Adrenal gland (tissue), 12 donors: ENCODE results near the gene MAGI2. TPM values are rescaled to one million over a fixed set of nuclear protein-coding genes. Genes with fewer than 3 reads are reported as not detected.

Source experiments
- DNase-seq, 7 donors: peaks; one replicate each; pipeline ENCODE4 v3.0.0-alpha.2; 2019 to 2020
- H3K27ac ChIP-seq, 5 donors: fragments of 200-600 bp; sonication (generic) in 4 of 5; 1 replicate in 3 of 5; 2 replicates in 2 of 5; pipeline versions ENCODE4 v1.5.1 to v1.8.0; 2016 to 2020; ENCODE audit warnings: mild to moderate bottlenecking in 1 of 5
- H3K27me3 ChIP-seq: fragments of 200-600 bp; 2 replicates; pipeline ENCODE4 v1.8.0; 2021
- H3K36me3 ChIP-seq, 2 donors: fragments of 200-600 bp; replicated peaks in 1 of 2; 1 replicate in 1 of 2; 2 replicates in 1 of 2; pipeline versions ENCODE4 v1.5.1 to v1.8.0; 2018 to 2022
- H3K4me1 ChIP-seq, 2 donors: fragments of 200-600 bp; replicated peaks in 1 of 2; 1 replicate in 1 of 2; 2 replicates in 1 of 2; pipeline versions ENCODE4 v1.5.1 to v1.8.0; 2018 to 2021
- H3K4me3 ChIP-seq, 4 donors: fragments of 200-600 bp; sonication (generic) in 3 of 4; one replicate each; pipeline ENCODE4 v1.5.1; 2016 to 2018
- H3K9me3 ChIP-seq, 3 donors: fragments of 200-600 bp; sonication (generic) in 1 of 3; replicated peaks in 1 of 3; 1 replicate in 2 of 3; 2 replicates in 1 of 3; pipeline versions ENCODE4 v1.5.1 to v1.8.0; 2016 to 2021
- CTCF ChIP-seq, 6 experiments: fragments of 450-650 bp in 4 of 6; fragments of 200-600 bp in 2 of 6; sonication (generic) in 1 of 6; IDR thresholded peaks; 1 replicate in 5 of 6; 2 replicates in 1 of 6; pipeline versions ENCODE4 v1.5.1 to v1.8.0; 2016 to 2021; ENCODE audit warnings: antibody characterized with exemption in 6 of 6, mild to moderate bottlenecking in 2 of 6, moderate library complexity in 1 of 6
- POLR2A ChIP-seq, 2 donors: fragments of 450-650 bp; IDR thresholded peaks; one replicate each; pipeline ENCODE4 v1.6.1; 2017; ENCODE audit warnings: antibody characterized with exemption in 2 of 2, mild to moderate bottlenecking in 2 of 2, moderate library complexity in 1 of 2
- WGBS, 4 donors: extraction: QIAGEN DNeasy Blood & Tissue Kit in 2 of 4; methylation state at CpG; one replicate each; pipeline versions ENCODE4 v1.1.5 to v1.1.7; 2013 to 2017; 5-methylcytosine and 5-hydroxymethylcytosine counted together
- intact Hi-C, 2 donors: fragments of 100-400 bp; cut with DNase I; formaldehyde crosslinking; loops; one replicate each; pipeline versions ENCODE4 v1.14.1 to v1.15.0; 2022 to 2023
- polyA plus RNA-seq, 3 donors: library from polyadenylated mRNA; stranded (reverse); fragments of 200-250 nt in 2 of 3; fragments of 350-450 nt in 1 of 3; fragmentation: Illumina TruSeq in 1 of 3; extraction: RNeasy Lipid Tissue Mini Kit (QIAGEN cat#74804) in 1 of 3; gene quantifications; one replicate each; pipeline ENCODE4 v1.2.3, GENCODE V29; 2013 to 2014
- total RNA-seq, 9 donors: library from RNA; depleted of rRNA in 4 of 9; stranded (reverse); fragments of >200 nt in 4 of 9; fragments of 120-200 nt in 1 of 9; fragmentation: NEBNext Ultra II Directional in 1 of 9; extraction: Animal tissue kit (Norgen Biotek cat#: 25700) in 1 of 9; gene quantifications; one replicate each; pipeline versions ENCODE4 v1.1.0 to v1.2.4, GENCODE V29; 2013 to 2023
- donor health status: healthy with polysubstance abuse.
- donor health status: Bipolar disorder and iron deficiency.
- donor health status: DM: yes; HTN: yes; CAD: no.
- donor health status: DM: no; HTN: no; CAD: no.
- donor health status: DM: no; HTN: no; CAD: no.
- donor health status: DM: yes; HTN: yes; CAD: no.

The MAGI2 gene
- total and polyA plus RNA-seq, 12 donors, result 3.2 to 37.1 (median 17.1) TPM

- WGBS, 4 donors, result 79 to 91% (median 87%) methylated on average over 3 of the region's 3 CpGs
- no peaks in the 10 kb centered on the region for H3K9me3 ChIP-seq
- H3K4me3 ChIP-seq, result no peak overlapping the region
- no peaks in the 10 kb centered on the region for H3K4me1 ChIP-seq
- DNase-seq, result no peak
- intact Hi-C loops, result no loop called here
- H3K27me3 ChIP-seq, result no peaks in the 10 kb centered on the region
- no peak for TF ChIP-seq POLR2A (IDR thresholded peaks at IDR 0.05)
- no peak for TF ChIP-seq CTCF (IDR thresholded peaks at IDR 0.05)
- no peaks in the 10 kb centered on the region for H3K36me3 ChIP-seq
- no peak overlapping the region for H3K27ac ChIP-seq
These were observed 1218.8 kb downstream of the MAGI2 start for GRCh38 chr7:78234634-78235033.

DNA sequence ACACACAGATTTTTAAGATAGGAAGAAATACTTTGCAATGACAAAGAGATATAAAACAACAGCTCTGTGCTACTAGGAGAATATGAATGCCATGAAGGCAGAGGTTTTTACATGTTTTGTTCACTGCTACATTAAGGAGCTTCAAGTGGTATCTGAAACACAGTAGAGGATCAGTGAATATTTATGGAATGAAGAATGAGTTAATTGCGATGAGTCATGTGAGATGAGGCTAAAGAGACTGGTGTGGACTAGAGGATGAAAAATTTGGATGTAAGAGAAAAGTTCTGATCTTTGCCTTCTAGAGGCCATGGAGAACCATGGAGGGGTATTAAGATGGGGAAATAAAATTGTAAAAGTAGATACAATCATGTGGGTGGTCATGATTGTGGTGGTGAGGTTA, 1220.7 kb downstream of the MAGI2 start:
- intact Hi-C loops, result no loop called here
- WGBS, 4 donors, result 86 to 94% (median 92%) methylated on average over 1 of the region's 1 CpG
- no peak for DNase-seq
- Histone ChIP-seq H3K27me3 (no peaks in the 10 kb centered on the region), H3K4me1 (no peaks in the 10 kb centered on the region), H3K27ac (no peak overlapping the region), H3K36me3 (no peaks in the 10 kb centered on the region), H3K4me3 (no peak overlapping the region), H3K9me3 (no peaks in the 10 kb centered on the region)
- no peak for TF ChIP-seq POLR2A (IDR thresholded peaks at IDR 0.05)

DNA sequence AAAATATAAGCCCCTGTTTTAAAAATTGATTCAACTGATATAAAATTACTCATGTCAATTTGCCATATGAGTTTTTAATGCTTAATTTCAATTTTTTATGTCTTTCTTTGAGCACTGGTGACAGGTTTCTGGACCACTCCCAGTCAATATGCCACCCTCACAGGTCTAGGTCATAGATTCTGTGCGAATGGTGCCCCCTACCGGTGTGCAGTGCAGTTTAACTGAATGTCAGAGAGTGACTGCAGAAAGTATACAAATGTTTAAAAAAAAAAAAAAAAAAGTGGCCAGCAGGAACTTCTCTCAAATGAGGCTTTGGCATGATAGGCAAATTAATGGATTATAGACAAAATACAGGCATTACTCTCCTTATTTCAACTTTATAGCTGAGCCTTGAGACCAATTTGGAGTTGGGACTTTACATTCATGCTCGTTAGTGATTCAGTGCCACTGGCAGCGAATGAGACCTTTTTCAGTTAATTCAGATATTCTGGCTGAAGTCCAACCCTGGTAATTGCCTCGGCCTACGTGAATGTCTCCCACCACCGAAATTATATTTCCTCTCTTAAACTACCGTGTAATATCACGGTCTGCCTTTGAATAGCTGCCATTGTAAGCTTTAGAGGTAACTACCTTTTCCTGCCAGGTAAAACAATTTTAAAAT, 1227.3 kb downstream of the MAGI2 start:
- peak in 4 of 6 experiments; percentile 41 to 50 (median 44) for TF ChIP-seq CTCF (IDR thresholded peaks at IDR 0.05)
- no peak for TF ChIP-seq POLR2A (IDR thresholded peaks at IDR 0.05)
- DNase-seq, result peak; percentile 28 to 64 (median 49)
- Histone ChIP-seq H3K9me3 (no peaks in the 10 kb centered on the region), H3K4me3 (no peak overlapping the region), H3K27me3 (no peaks in the 10 kb centered on the region), H3K4me1 (no peaks in the 10 kb centered on the region), H3K36me3 (no peaks in the 10 kb centered on the region), H3K27ac (no peak overlapping the region)
- intact Hi-C loops, result no loop called here
- 56 to 66% (median 62%) methylated on average over 9 of the region's 9 CpGs for WGBS, 4 donors

DNA sequence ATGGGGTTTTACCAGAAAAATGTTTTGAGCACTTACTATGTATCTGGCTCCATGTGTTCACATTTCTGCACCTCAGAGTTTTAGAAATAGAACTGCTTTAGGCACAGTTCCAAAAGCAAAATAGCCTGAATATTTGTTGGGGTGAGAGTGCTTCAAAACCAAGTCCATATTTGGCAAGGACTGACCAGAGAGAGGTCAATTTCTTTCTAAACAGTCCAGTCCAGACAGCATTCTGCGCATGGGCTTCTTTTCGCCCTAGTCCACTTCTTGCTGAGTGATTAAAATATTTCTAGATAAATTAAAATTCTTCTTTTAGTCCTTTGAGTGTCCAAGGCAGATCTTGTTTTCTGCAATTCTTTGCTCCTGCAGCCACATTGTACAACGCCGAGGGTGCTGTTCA, 1227.9 kb downstream of the MAGI2 start:
- H3K4me3 ChIP-seq, result no peak overlapping the region
- intact Hi-C loops, result no loop called here
- H3K9me3 ChIP-seq, result no peaks in the 10 kb centered on the region
- peak in 1 of 7 donors; percentile 15 for DNase-seq
- H3K4me1 ChIP-seq, result no peaks in the 10 kb centered on the region
- H3K27me3 ChIP-seq, result no peaks in the 10 kb centered on the region
- no peak overlapping the region for H3K27ac ChIP-seq
- WGBS, 4 donors, result 74 to 82% (median 76%) methylated on average over 4 of the region's 4 CpGs
- H3K36me3 ChIP-seq, result no peaks in the 10 kb centered on the region
- no peak for TF ChIP-seq POLR2A (IDR thresholded peaks at IDR 0.05)
- no peak for TF ChIP-seq CTCF (IDR thresholded peaks at IDR 0.05)

GRCh38 chr7:78224923-78225322, 1228.5 kb downstream of the MAGI2 start:
- Histone ChIP-seq H3K4me3 (no peak overlapping the region), H3K36me3 (no peaks in the 10 kb centered on the region), H3K9me3 (no peaks in the 10 kb centered on the region), H3K4me1 (no peaks in the 10 kb centered on the region), H3K27ac (no peak overlapping the region), H3K27me3 (no peaks in the 10 kb centered on the region)
- TF ChIP-seq CTCF (IDR thresholded peaks at IDR 0.05) (no peak), POLR2A (IDR thresholded peaks at IDR 0.05) (no peak)
- no peak for DNase-seq
- intact Hi-C loops, result no loop called here
- WGBS, 4 donors, result 93 to 97% (median 94%) methylated on average over 4 of the region's 4 CpGs
